ENCODE measurements around the gene APEX1.
A peak's percentile ranks its signal among the peaks of the same experiment; 100 is the strongest.
"Not testable (repeated sequence)": the region's sequence is repeated elsewhere in the genome, so short reads cannot be mapped to it uniquely, and the experiment has no call there.

APEX1 gene

DNA sequence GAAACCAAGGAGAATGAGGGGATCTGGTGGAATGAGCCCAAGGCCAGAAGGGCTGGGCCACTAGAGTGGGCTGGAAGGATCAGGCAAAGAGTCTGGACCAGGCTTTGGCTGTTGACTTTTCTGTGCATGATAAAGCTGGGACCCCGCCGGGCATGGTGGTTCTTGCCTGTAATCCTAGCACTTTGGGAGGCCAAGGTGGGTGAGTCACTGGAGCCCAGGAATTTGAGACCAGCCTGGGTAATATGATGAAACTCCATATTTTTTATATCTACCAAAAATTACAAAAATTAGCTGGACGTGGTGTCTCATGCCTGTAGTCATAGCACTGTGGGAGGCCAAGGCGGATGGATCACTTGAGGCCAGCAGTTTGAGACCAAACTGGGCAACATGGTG, 18.7 kb upstream of the APEX1 start:
- no peak for DNase-seq

GRCh38 chr14:20438664-20439063, 16.4 kb upstream of the APEX1 start:
- DNase-seq, result no peak

DNA sequence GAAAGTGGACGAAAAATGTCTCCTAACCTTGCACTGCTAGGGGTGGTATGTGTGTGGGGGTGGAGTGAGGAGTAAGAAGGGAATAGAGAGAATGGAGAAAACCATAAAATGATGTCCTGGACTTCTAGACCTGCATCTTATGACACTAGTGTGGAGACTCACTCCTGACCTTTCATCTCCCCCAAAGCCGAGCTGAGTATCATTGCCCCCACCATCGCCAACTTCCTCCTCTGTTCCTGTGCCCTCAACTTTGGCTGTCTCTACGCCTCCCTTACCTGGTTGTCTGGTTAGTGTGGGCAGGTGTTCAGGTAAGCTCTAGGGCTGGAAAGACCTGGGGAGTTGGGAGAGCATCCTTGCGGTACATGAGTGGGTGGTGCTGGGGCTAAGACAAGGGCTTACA, 14.6 kb upstream of the APEX1 start:
- DNase-seq, result no peak

DNA sequence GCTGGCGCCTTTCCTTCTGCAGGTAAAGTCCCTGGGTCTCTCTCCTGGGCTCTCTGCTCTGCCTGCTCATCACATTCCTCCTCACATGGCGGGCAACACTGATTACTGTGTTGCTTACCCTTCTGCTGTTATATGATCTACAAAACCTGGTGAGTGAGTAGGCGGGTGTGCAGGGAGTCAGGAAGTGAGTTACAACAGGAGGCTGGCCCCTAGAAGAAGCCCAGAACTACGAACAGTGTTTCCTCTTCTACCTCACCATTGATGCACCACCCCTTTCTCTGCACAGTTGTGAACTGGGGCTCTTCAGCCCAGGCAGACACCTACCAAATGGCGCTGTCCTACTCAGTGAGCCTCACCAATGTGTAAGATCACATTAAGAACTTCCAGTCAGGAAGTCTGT, 14.1 kb upstream of the APEX1 start:
- DNase-seq, result no peak

GRCh38 chr14:20441461-20441860, 13.6 kb upstream of the APEX1 start:
- DNase-seq, result no peak

DNA sequence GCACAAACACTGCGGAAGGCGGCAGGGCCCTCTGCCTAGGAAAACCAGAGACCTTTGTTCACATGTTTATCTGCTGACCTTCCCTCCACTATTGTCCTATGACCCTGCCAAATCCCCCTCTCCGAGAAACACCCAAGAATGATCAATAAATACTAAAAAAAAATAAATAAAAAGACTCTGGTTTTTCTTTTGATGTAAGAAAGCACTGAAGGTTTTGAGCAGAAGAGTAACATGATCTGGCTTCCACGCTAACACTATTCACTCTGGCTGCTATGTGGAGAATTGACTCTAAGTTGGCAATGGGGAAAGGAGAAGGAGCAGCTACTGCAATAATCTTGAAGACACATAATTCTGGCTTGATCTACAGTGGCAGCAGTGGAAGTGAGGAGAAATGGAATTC, 11.4 kb upstream of the APEX1 start:
- DNase-seq, result not testable (repeated sequence)

- DNase-seq, result no peak
These were observed 8.1 kb upstream of the APEX1 start for GRCh38 chr14:20446889-20447288.

DNA sequence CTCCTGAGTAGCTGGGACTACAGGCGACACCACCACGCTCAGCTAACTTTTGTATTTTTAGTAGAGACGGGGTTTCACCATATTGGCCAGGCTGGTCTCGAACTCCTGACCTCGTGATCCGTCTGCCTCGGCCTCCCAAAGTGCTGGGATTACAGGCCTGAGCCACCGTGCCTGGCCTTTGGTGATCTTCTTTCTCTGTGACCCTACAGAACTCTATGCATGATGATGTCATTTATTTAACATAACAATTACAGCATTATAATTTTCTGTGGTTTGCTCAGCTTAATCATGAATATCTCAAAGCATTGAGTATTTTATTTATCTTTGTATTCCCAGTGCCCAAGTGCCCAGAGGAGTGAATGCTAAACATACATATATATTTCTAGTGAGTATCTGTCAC, 2.2 kb upstream of the APEX1 start:
- not testable (repeated sequence) for DNase-seq

DNA sequence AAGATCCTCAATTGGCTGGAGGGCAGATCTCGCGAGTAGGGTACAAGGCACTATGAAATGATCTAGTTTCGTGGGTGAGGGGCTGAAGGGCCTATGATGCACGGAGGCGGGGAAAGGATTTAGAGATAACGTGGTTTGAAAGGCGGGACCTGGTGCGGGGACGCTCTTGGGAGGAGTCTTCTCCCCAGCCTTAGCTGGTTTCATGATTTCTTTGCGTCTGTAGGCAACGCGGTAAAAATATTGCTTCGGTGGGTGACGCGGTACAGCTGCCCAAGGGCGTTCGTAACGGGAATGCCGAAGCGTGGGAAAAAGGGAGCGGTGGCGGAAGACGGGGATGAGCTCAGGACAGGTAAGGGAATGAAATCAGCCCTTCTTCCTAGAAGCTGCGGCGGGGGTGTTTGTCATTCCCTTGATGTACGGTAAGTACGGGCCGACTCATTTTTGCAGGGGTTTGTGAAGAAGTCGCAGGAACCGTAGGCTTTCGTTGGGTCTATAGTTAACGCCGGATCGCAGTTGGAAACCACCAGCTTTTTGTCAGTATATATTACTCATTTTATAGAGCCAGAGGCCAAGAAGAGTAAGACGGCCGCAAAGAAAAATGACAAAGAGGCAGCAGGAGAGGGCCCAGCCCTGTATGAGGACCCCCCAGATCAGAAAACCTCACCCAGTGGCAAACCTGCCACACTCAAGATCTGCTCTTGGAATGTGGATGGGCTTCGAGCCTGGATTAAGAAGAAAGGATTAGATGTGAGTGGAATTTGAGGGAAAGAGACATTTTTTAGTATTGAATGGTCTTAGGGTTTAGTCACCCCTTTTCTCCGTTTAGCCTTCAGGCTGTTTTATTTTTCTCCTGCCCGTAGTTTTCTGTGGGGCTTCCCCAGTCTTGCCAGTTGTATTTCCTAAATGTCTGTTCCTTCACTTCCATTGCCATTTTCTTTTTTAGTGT, 602 bp downstream of the APEX1 start:
- no peak for DNase-seq

DNA sequence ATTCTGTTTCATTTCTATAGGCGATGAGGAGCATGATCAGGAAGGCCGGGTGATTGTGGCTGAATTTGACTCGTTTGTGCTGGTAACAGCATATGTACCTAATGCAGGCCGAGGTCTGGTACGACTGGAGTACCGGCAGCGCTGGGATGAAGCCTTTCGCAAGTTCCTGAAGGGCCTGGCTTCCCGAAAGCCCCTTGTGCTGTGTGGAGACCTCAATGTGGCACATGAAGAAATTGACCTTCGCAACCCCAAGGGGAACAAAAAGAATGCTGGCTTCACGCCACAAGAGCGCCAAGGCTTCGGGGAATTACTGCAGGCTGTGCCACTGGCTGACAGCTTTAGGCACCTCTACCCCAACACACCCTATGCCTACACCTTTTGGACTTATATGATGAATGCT, 1.9 kb downstream of the APEX1 start:
- DNase-seq, result no peak

GRCh38 chr14:20458031-20458789, 3.2 kb downstream of the APEX1 start:
- DNase-seq, result no peak

DNA sequence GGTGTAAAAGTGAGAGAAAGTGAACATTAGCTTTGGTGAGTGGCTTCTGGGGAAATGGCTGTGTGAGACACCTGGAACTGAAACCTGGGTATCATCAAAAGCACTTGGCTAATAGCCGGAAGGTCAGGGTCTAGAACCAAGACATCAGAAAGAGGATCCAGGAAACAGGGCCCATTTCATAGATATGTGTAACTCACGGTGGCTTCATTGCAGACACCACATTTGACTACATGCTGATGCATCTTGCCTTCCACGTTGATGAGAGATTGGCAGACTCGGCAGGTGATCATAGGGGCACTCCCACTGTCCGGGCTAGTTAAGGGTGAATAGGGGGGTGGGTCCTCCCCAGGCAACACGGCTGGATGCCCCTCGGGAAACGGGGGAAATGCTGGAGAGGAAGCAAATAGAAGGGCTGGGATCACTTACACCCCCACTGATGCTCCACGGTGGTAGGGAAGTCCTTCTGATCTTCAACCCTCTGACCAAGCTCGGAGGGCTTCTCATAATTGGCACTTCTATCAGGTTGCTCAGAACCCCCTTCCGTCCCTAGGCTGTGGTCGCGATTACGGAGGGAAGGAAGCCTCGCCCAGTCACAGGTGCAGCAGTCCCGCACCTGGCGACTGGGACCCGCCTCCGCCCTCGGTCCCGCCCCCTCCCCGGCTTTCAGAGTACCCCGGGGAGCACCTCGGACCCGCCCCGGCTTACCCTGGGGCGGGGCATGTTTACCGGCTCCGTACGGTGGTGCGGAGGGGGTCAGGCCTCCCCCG, 5.6 kb downstream of the APEX1 start:
- DNase-seq, result peak; percentile 48

- DNase-seq, result peak; percentile 96
These were observed 6.5 kb downstream of the APEX1 start, which contains the start of gene PIP4P1 for GRCh38 chr14:20461225-20462141. Gene PIP4P1, minus strand, starts transcription at chr14:20461434. Its CDS starts 109 bp downstream, at chr14:20461325.

- no peak for DNase-seq
These were observed 13.8 kb downstream of the APEX1 start for GRCh38 chr14:20468764-20469241.

DNA sequence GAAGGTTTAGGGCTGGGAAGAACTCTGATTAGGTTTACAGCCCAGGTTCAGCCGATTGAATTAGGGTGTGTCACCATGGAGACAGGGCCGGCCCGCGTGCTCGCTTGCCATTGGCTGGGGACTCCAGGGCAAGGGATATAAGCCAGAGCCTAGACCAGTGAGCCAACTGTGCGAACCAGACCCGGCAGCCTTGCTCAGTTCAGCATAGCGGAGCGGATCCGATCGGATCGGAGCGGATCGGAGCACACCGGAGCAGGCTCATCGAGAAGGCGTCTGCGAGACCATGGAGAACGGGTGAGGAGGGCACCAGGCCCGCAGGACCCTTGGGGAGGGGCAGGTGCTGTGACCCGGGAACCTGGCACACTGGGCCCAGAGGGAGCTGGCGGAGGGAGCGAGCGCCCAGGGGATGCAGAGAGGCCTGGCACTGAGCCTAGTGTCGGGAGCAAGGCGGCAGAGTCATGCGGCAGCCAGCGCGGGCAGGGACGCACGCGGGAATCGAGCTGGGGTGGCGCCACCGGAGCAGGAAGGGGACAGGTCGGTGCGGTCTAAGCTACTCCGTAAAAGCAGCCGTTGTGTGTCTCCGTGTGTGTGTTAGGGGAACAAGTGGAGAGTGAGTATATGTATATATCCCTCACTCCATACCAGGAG, 14.3 kb downstream of the APEX1 start, which contains the start of gene PNP:
TSS of gene PNP (plus strand) at position 165 of the 648 bp plus-strand sequence. CDS start at position 284, 119 bp downstream.
- DNase-seq, result peak; percentile 82

DNA sequence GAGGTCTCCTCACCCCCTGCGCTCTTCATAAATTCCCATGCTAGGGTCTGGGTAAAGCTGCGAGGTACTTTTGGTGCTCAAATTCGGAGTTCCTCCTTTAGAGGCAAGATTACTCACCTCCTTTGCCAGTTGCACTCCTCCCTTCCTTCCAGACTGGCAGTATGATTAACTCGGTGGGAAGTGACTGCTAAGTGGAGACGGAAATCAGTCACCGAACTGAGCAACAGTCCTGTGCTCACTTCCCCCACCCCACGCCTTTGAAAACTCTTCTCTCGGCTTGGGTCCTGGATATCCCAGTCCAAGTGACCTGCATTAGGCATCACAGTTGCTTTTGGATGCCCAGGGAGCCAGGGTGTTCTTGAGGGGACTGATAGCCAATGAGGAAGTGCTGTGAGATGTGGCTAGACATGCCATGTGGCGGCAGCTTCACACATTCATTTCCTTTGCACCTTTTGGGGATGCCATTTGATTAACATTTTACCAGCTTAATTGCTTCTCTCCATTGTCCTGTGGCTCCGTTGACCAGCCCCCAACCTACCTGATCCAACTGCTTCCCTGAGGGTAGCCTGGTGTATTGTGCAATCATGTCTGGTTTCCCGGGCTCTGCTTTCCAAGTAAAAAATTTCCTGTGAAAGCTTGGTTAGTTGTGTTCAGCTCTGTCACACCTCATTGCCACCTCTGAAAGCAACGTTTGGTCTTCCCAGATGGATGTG, 15.0 kb downstream of the APEX1 start:
- DNase-seq, result peak; percentile 41

GRCh38 chr14:20470603-20470901, 15.5 kb downstream of the APEX1 start:
- DNase-seq, result no peak

DNA sequence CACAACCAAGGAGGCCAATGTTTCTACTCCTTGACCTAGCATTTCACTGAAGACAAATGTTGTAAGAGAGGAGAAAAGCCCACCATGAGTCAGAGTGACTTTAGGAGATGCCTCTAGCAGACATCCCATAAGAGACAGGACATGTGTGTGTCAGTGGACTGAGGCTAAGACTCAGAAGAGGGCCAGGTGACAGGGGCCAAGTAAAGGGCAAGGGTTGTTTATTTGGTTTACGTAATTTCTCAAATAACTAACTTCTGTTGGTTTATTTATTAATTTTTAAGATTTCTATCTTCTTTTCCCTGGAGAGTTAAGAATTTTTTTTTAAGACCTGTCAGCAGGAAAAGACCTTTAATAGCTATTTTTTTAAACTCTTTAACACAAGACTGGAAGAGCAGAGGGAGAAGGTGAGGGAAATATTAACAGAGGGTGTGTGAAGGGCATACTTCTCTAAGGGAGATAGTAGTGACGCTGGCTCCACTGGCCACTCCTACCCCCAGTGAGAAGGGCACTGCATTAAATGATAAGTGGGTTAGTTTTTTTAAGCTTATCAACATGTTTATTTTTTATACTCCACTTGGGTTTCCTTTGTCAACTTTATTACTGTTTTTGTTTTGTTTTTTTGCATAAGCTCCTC, 17.6 kb downstream of the APEX1 start:
- DNase-seq, result no peak

GRCh38 chr14:20476776-20477175, 21.8 kb downstream of the APEX1 start:
- no peak for DNase-seq

DNA sequence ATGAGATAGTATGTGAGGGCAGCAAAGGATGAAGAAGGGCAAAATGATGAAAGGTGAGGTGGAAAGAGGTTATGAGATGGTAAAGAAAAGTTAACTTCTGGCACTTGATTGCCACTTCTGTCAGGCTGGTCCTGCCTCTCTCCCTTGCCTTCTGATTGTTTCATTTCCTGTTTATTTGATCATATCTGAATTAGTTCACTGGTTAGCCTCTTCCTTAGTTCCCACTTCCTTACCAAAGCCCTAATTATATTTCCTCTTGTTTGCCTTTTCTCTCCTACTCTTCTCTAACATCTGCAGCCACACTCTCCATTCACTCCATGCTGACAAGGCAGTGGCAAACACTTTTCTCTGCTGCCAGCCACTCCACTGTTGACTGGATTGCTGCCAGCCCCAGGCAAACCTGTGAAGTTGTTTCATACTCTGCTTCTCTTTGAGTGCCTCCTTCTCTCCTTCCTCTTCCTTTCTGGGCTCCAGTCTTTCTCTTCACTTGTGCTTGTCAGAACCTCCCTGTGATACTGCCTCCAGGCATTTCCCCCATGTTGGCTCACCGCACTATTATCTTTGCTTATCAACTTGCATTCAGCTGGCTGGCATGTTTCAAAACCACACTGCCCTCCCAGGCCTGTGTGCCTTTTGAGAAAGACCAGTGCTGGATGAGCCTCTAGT, 22.3 kb downstream of the APEX1 start:
- DNase-seq, result no peak

All from stimulated activated CD4-positive, alpha-beta T cell treated with anti-CD3 and anti-CD28 coated beads, Interleukin-12 subunit alpha, Interleukin-12 subunit beta, amount 100 ng/mL, for 4 hours (primary cell).